Measurements from ENCODE around the gene HBS1L. TPM values are rescaled to one million over a fixed set of nuclear protein-coding genes. Genes with fewer than 3 reads are reported as not detected.

Gene HBS1L
- polyA plus RNA-seq, 3 donors, result 16.0 to 48.9 (median 36.3) TPM

DNA sequence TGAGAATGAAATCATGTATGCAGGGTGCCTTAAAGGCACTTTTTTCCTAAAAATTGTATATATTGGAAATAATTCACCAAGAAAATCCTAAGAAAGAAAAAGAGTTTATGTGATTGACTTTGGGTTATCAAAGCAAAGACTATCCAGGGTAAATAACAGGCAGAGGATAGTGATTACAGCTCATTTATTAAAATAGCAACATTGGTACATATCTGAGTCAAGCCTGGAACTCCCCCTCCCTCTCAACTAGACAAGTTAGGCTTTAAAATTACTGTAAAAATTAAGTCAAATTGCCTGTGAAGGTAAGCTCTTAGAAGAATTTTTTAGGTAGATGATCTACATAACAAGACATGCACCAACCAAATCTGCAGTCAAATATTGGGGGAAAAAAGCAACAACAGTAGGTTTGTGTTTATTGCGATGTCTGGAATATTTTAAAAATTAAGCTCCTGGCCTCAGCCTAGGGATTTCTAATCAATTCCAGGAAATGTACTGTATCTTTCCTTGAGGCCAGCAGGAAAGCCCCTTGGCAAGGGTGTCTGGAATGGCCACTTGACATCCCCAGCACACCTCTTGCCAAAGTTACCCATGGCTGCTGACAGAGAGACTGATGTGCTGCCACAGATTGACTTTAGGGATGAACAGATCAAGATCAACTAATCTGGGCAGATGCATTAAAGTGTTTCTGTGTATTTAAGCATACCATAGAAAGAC lies 31.2 kb upstream of the HBS1L start:
- no peak overlapping the region for H3K9ac ChIP-seq (ENCODE audit: insufficient read depth, low read length, poor library complexity, severe bottlenecking)
- H3K4me2 ChIP-seq (replicated peaks; ENCODE audit: extremely low read depth, low read length, poor library complexity, severe bottlenecking), result no peak overlapping the region
- no peak overlapping the region for H3K4me3 ChIP-seq (replicated peaks in 1 of 3; ENCODE audit: low read depth in 2 of 3, low read length in 3 of 3)

DNA sequence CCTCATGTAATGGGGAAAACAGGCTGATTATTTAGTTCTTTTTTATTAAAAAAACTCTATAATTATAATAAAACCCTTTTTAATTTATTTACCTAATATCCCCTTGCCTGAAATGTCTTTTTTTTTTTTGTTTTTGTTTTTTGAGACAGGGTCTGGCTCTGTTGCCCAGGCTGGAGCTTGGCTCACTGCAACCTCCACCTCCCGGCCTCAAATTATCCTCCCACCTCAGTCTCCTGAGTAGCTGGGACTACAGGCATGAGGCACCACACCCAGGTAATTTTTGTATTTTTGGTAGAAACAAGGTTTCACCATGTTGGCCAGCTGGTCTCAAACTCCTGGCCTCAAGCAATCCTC lies 30.3 kb upstream of the HBS1L start:
- peaks cover 0 to 6% of the 10 kb centered on the region in 2 donors for H3K36me3 Mint-ChIP-seq
- no CpG with 5 or more reads among the region's 1 CpG for WGBS (ENCODE audit: insufficient coverage)
- H3K4me1 ChIP-seq (ENCODE audit: control insufficient read depth in 1 of 2, insufficient read depth in 2 of 2, low read length in 2 of 2), result peaks cover 16 to 26% of the 10 kb centered on the region in 2 donors
- H3K27me3 ChIP-seq (ENCODE audit: control insufficient read depth in 2 of 2, insufficient read depth in 2 of 2, low read length in 2 of 2), result no peaks in the 10 kb centered on the region
- H3K27me3 Mint-ChIP-seq (ENCODE audit: low read depth in 3 of 3), result peaks cover 0 to 4% (median 2%) of the 10 kb centered on the region in 3 donors
- H3K9me3 ChIP-seq (replicated peaks in 1 of 2; ENCODE audit: control insufficient read depth in 1 of 2, insufficient read depth in 1 of 2, low read length in 2 of 2), result peaks cover 11 to 13% of the 10 kb centered on the region in 2 donors
- peaks cover 19% of the 10 kb centered on the region for H3K4me1 Mint-ChIP-seq
- no peaks in the 10 kb centered on the region for H3K79me2 ChIP-seq (ENCODE audit: insufficient read depth, low read length)
- no peak overlapping the region for H3K4me2 ChIP-seq (replicated peaks; ENCODE audit: extremely low read depth, low read length, poor library complexity, severe bottlenecking)
- no peak overlapping the region for H3K27ac ChIP-seq (ENCODE audit: low read depth in 1 of 2, low read length in 2 of 2)
- no peak overlapping the region for H3K4me3 Mint-ChIP-seq
- no peak overlapping the region for H3K9ac ChIP-seq (ENCODE audit: insufficient read depth, low read length, poor library complexity, severe bottlenecking)
- DNase-seq, result no peak
- H3K27ac Mint-ChIP-seq, result no peak overlapping the region
- TF ChIP-seq, protein P1, sequence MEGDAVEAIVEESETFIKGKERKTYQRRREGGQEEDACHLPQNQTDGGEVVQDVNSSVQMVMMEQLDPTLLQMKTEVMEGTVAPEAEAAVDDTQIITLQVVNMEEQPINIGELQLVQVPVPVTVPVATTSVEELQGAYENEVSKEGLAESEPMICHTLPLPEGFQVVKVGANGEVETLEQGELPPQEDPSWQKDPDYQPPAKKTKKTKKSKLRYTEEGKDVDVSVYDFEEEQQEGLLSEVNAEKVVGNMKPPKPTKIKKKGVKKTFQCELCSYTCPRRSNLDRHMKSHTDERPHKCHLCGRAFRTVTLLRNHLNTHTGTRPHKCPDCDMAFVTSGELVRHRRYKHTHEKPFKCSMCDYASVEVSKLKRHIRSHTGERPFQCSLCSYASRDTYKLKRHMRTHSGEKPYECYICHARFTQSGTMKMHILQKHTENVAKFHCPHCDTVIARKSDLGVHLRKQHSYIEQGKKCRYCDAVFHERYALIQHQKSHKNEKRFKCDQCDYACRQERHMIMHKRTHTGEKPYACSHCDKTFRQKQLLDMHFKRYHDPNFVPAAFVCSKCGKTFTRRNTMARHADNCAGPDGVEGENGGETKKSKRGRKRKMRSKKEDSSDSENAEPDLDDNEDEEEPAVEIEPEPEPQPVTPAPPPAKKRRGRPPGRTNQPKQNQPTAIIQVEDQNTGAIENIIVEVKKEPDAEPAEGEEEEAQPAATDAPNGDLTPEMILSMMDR (IDR thresholded peaks at IDR 0.05), result no peak
- H3K9me3 Mint-ChIP-seq, result peaks cover 5 to 21% (median 16%) of the 10 kb centered on the region in 7 donors
- no peaks in the 10 kb centered on the region for H3K36me3 ChIP-seq (replicated peaks in 1 of 2; ENCODE audit: control insufficient read depth in 1 of 2, insufficient read depth in 2 of 2, low read length in 2 of 2)
- intact Hi-C loops (cut with micrococcal nuclease), result loop anchor here in 1 of 2 donors (5.0 kb wide), 1 partner anchor 33 kb away; the partner anchor contains the start of gene HBS1L
- no peak overlapping the region for H3K4me3 ChIP-seq (replicated peaks in 1 of 3; ENCODE audit: low read depth in 2 of 3, low read length in 3 of 3)
- H4K20me1 ChIP-seq (ENCODE audit: insufficient read depth, low read length), result no peaks in the 10 kb centered on the region
- no peak overlapping the region for H2AFZ ChIP-seq (ENCODE audit: insufficient read depth, low read depth, low read length, poor library complexity, severe bottlenecking)

More for the DNA sequence above, 31.2 kb upstream of the HBS1L start:
- Histone ChIP-seq H3K4me1 (ENCODE audit: control insufficient read depth in 1 of 2, insufficient read depth in 2 of 2, low read length in 2 of 2) (peaks cover 16 to 26% of the 10 kb centered on the region in 2 donors), H3K79me2 (ENCODE audit: insufficient read depth, low read length) (no peaks in the 10 kb centered on the region), H3K27ac (ENCODE audit: low read depth in 1 of 2, low read length in 2 of 2) (no peak overlapping the region), H3K27me3 (ENCODE audit: control insufficient read depth in 2 of 2, insufficient read depth in 2 of 2, low read length in 2 of 2) (no peaks in the 10 kb centered on the region), H2AFZ (ENCODE audit: insufficient read depth, low read depth, low read length, poor library complexity, severe bottlenecking) (no peak overlapping the region), H3K9me3 (replicated peaks in 1 of 2; ENCODE audit: control insufficient read depth in 1 of 2, insufficient read depth in 1 of 2, low read length in 2 of 2) (peaks cover 11 to 13% of the 10 kb centered on the region in 2 donors), H3K36me3 (replicated peaks in 1 of 2; ENCODE audit: control insufficient read depth in 1 of 2, insufficient read depth in 2 of 2, low read length in 2 of 2) (no peaks in the 10 kb centered on the region), H4K20me1 (ENCODE audit: insufficient read depth, low read length) (no peaks in the 10 kb centered on the region)
- peaks cover 0 to 4% (median 2%) of the 10 kb centered on the region in 3 donors for H3K27me3 Mint-ChIP-seq (ENCODE audit: low read depth in 3 of 3)
- no peak for DNase-seq
- intact Hi-C loops (cut with micrococcal nuclease), result loop anchor here in 1 of 2 donors (5.0 kb wide), 1 partner anchor 34 kb away; the partner anchor contains the start of gene HBS1L
- H3K9me3 Mint-ChIP-seq, result peaks cover 5 to 21% (median 16%) of the 10 kb centered on the region in 7 donors
- H3K4me3 Mint-ChIP-seq, result no peak overlapping the region
- peaks cover 19% of the 10 kb centered on the region for H3K4me1 Mint-ChIP-seq
- peaks cover 0 to 6% of the 10 kb centered on the region in 2 donors for H3K36me3 Mint-ChIP-seq
- H3K27ac Mint-ChIP-seq, result no peak overlapping the region
- TF ChIP-seq, protein P1 (IDR thresholded peaks at IDR 0.05), result no peak
- no CpG with 5 or more reads among the region's 1 CpG for WGBS (ENCODE audit: insufficient coverage)
